ENCODE results near the gene LMTK3.
A peak's percentile ranks its signal among the peaks of the same experiment; 100 is the strongest.

GRCh38 chr19:48480183-48480557 lies 31.5 kb downstream of the LMTK3 start:
- TF ChIP-seq, protein P1, sequence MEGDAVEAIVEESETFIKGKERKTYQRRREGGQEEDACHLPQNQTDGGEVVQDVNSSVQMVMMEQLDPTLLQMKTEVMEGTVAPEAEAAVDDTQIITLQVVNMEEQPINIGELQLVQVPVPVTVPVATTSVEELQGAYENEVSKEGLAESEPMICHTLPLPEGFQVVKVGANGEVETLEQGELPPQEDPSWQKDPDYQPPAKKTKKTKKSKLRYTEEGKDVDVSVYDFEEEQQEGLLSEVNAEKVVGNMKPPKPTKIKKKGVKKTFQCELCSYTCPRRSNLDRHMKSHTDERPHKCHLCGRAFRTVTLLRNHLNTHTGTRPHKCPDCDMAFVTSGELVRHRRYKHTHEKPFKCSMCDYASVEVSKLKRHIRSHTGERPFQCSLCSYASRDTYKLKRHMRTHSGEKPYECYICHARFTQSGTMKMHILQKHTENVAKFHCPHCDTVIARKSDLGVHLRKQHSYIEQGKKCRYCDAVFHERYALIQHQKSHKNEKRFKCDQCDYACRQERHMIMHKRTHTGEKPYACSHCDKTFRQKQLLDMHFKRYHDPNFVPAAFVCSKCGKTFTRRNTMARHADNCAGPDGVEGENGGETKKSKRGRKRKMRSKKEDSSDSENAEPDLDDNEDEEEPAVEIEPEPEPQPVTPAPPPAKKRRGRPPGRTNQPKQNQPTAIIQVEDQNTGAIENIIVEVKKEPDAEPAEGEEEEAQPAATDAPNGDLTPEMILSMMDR (IDR thresholded peaks at IDR 0.05): no peak
- TF ChIP-seq POLR2A (IDR thresholded peaks at IDR 0.05): peak in 1 of 3 donors; percentile 29

Measured in body of pancreas (tissue), 4 donors.